Measurements from ENCODE around the gene SLC4A3. TPM values are rescaled to one million over a fixed set of nuclear protein-coding genes. Genes with fewer than 3 reads are reported as not detected.
A peak's percentile ranks its signal among the peaks of the same experiment; 100 is the strongest.

The SLC4A3 gene
- total RNA-seq (0.21 and 0.35 TPM in 2 replicates), polyA plus RNA-seq (0.24 and 0.29 TPM in 2 replicates), polyA minus RNA-seq (0.27 and 0.74 TPM in 2 replicates), Bru-seq, nascent RNA (percentile 15 among the genes with signal in this experiment), BruChase-seq, experiment 1, labeled RNA remaining after a 6-hour chase (percentile 6 among the genes with signal in this experiment), BruChase-seq, experiment 2, labeled RNA remaining after a 2-hour chase (percentile 10 among the genes with signal in this experiment)
- 0.12 and 0.13 TPM in 2 replicates for polyA plus RNA-seq (2011; cell fraction: cytosol; rRNA removed)
- polyA plus RNA-seq (2011; cell fraction: nucleus; rRNA removed) = 0.80 and 1.1 TPM in 2 replicates
- 0.67 and 1.9 TPM in 2 replicates for polyA plus RNA-seq (2012)
- not detected for polyA minus RNA-seq (2011; cell fraction: cytosol; rRNA and poly(A)+ RNA removed)
- polyA minus RNA-seq (2011; cell fraction: nucleus; rRNA and poly(A)+ RNA removed) = 0.34 and 0.38 TPM in 2 replicates
- long read RNA-seq, partial matches to known transcripts = 1 of 1 reads
- long read RNA-seq, other reads (novel, unspliced or antisense) = 0 of 1 reads

DNA sequence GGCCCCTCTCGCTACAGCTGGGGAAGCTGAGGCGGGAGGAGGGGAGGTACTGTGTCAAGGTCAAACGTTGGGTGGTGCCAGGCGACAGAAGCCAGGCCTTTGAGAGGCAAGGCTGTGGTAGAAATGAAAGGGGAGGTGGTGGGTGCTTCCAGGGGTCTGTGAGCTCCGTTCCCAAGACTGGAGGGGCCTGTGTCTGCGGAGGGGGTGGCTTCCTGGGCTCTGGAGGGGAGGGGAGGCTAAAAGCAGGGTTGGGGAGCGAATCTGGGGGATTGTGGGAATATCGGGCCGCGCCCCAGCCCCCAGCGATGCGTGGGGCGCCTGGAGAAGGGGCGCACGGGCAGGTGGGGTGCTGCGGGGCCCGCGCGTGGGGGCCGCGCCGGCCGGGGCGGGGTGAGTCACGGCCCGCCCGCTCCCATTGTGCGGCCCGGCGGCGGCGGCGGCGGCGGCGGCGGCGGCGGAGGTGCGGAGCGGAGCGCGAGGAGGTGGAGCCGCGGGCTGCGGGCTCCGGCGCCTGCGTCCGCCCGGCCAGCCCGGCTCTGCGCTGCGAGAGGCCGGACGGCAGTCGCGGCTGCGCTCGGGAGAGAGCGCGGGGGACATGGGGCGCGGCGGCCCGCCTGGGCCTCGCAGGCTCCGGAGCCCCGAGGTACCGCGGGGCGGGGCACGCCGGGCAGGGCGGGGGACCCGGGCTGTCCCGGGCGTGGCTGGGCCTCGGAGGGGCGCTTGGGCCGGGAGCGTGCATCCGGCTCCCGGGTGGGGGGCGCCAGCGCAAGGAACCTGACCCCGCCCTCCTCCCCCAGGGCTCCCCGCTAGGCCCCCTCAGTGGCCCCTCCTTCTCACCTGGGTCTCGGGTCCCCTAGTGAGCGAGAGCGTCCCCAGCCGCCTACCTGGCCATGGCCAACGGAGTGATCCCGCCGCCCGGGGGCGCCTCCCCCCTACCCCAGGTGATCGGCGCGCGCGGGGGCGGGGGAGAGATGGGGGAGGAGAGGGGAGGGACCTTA lies at the start of gene SLC4A3:
Gene SLC4A3 (plus strand): TSS at position 528 of the 998 bp plus-strand sequence. CDS start 363 bp downstream, at position 891.
- Histone ChIP-seq H3K4me1 (ENCODE audit: control insufficient read depth, extremely low read depth, insufficient read depth, low read length) (no peaks in the 10 kb centered on the region), H3K36me3 (ENCODE audit: control insufficient read depth in 2 of 2, extremely low read depth in 1 of 2, insufficient read depth in 2 of 2, low read length in 2 of 2) (no peaks in the 10 kb centered on the region), H3K79me2 (ENCODE audit: control insufficient read depth, insufficient read depth, low read length) (no peaks in the 10 kb centered on the region), H3K4me2 (ENCODE audit: insufficient read depth, low read length) (peak within 1 kb of the TSS; percentile 51), H3K4me3 (replicated peaks in 1 of 3; ENCODE audit: insufficient read depth in 1 of 3, low read depth in 1 of 3, low read length in 3 of 3) (peak within 1 kb of the TSS in 2 of 3 experiments; percentile 23 to 25), H3K9me1 (replicated peaks; ENCODE audit: control insufficient read depth, extremely low read depth, insufficient read depth, low read length) (no peaks in the 10 kb centered on the region), H3K9me3 (replicated peaks; ENCODE audit: control insufficient read depth, insufficient read depth, low read length) (no peaks in the 10 kb centered on the region), H3K27ac (ENCODE audit: insufficient read depth, low read depth, low read length) (no peak within 1 kb of the TSS), H3K27me3 (ENCODE audit: control insufficient read depth in 2 of 2, insufficient read depth in 2 of 2, low read length in 2 of 2) (peaks cover 9 to 14% of the 10 kb centered on the region in 2 experiments), H3K9ac (replicated peaks; ENCODE audit: extremely low read depth, insufficient read depth, low read length) (no peak within 1 kb of the TSS), H4K20me1 (replicated peaks; ENCODE audit: control insufficient read depth, extremely low read depth, insufficient read depth, low read length) (no peaks in the 10 kb centered on the region), H2AFZ (ENCODE audit: low read depth, low read length) (peak within 1 kb of the TSS; percentile 42)
- dilution Hi-C loops (cut with MboI; ENCODE audit: extremely low pct_ligation_motif_present, low sequenced_read_pairs) (no loop called here), intact Hi-C loops (cut with micrococcal nuclease) (no loop called here)
- BruUV-seq (replicated peaks) = no TSS peak
- ChIA-PET CTCF (interaction anchor here (1.3 to 2.0 kb wide), 2 partner anchors 66 to 97 kb away, joined by 4 to 5 read pairs; no protein-coding TSS in a partner anchor), POLR2A (no interaction called here)
- FAIRE-seq = no peak
- TF ChIP-seq EZH2 (IDR thresholded peaks at IDR 0.05; ENCODE audit: borderline replicate concordance, low read depth, low read length, severe bottlenecking) (no peak), POLR2A (IDR thresholded peaks at IDR 0.05; ENCODE audit: low read depth, low read length) (no peak), MAX (IDR thresholded peaks at IDR 0.05; ENCODE audit: insufficient read depth, insufficient read length) (no peak), POLR2AphosphoS5 (IDR thresholded peaks at IDR 0.05; ENCODE audit: insufficient read depth, low read depth, low read length) (no peak), GATA2 (IDR thresholded peaks at IDR 0.05; ENCODE audit: insufficient read depth, insufficient read length, low read depth, low read length) (no peak), JUN (IDR thresholded peaks at IDR 0.05; ENCODE audit: borderline replicate concordance, insufficient read depth, insufficient read length, low read depth) (no peak), CTCF (IDR thresholded peaks at IDR 0.05; ENCODE audit: extremely low read depth in 1 of 2, insufficient read depth in 1 of 2, low read depth in 1 of 2, low read length in 2 of 2) (no peak), MYC (IDR thresholded peaks at IDR 0.05; ENCODE audit: low read depth, low read length) (no peak), FOS (IDR thresholded peaks at IDR 0.05; ENCODE audit: borderline replicate concordance, insufficient read depth, low read length) (no peak)
- no peak for DNase-seq (ENCODE audit: low read depth, low spot score)
